Measurements from ENCODE around the gene RGS21. TPM values are rescaled to one million over a fixed set of nuclear protein-coding genes. Genes with fewer than 3 reads are reported as not detected.

RGS21 gene
- polyA plus RNA-seq, 3 donors: not detected

- Histone ChIP-seq H3K79me2 (ENCODE audit: insufficient read depth, low read length) (no peaks in the 10 kb centered on the region), H4K20me1 (ENCODE audit: insufficient read depth, low read length) (no peaks in the 10 kb centered on the region), H3K27me3 (ENCODE audit: control insufficient read depth in 2 of 2, insufficient read depth in 2 of 2, low read length in 2 of 2) (no peaks in the 10 kb centered on the region), H2AFZ (ENCODE audit: insufficient read depth, low read depth, low read length, poor library complexity, severe bottlenecking) (no peak overlapping the region), H3K4me2 (replicated peaks; ENCODE audit: extremely low read depth, low read length, poor library complexity, severe bottlenecking) (no peak overlapping the region), H3K27ac (ENCODE audit: low read depth in 1 of 2, low read length in 2 of 2) (no peak overlapping the region), H3K9ac (ENCODE audit: insufficient read depth, low read length, poor library complexity, severe bottlenecking) (no peak overlapping the region), H3K4me1 (ENCODE audit: control insufficient read depth in 1 of 2, insufficient read depth in 2 of 2, low read length in 2 of 2) (no peaks in the 10 kb centered on the region), H3K9me3 (replicated peaks in 1 of 2; ENCODE audit: control insufficient read depth in 1 of 2, insufficient read depth in 1 of 2, low read length in 2 of 2) (no peaks in the 10 kb centered on the region), H3K4me3 (replicated peaks in 1 of 3; ENCODE audit: low read depth in 2 of 3, low read length in 3 of 3) (no peak overlapping the region), H3K36me3 (replicated peaks in 1 of 2; ENCODE audit: control insufficient read depth in 1 of 2, insufficient read depth in 2 of 2, low read length in 2 of 2) (no peaks in the 10 kb centered on the region)
- H3K4me1 Mint-ChIP-seq: no peaks in the 10 kb centered on the region
- no peak for TF ChIP-seq CTCF (IDR thresholded peaks at IDR 0.05)
- H3K36me3 Mint-ChIP-seq: no peaks in the 10 kb centered on the region
- H3K4me3 Mint-ChIP-seq: no peak overlapping the region
- intact Hi-C loops (cut with micrococcal nuclease): no loop called here
- no peak overlapping the region for H3K27ac Mint-ChIP-seq
- no peak for DNase-seq
- peaks cover 0 to 5% (median 0%) of the 10 kb centered on the region in 7 donors for H3K9me3 Mint-ChIP-seq
- WGBS (ENCODE audit: insufficient coverage): no CpG with 5 or more reads among the region's 1 CpG
- H3K27me3 Mint-ChIP-seq (ENCODE audit: low read depth in 3 of 3): no peaks in the 10 kb centered on the region
These were observed 46.4 kb upstream of the RGS21 start for GRCh38 chr1:192270398-192270797.

- peaks cover 0 to 5% (median 0%) of the 10 kb centered on the region in 7 donors for H3K9me3 Mint-ChIP-seq
- H3K4me3 Mint-ChIP-seq: no peak overlapping the region
- H3K27ac Mint-ChIP-seq: no peak overlapping the region
- Histone ChIP-seq H2AFZ (ENCODE audit: insufficient read depth, low read depth, low read length, poor library complexity, severe bottlenecking) (no peak overlapping the region), H3K4me1 (ENCODE audit: control insufficient read depth in 1 of 2, insufficient read depth in 2 of 2, low read length in 2 of 2) (no peaks in the 10 kb centered on the region), H3K36me3 (replicated peaks in 1 of 2; ENCODE audit: control insufficient read depth in 1 of 2, insufficient read depth in 2 of 2, low read length in 2 of 2) (no peaks in the 10 kb centered on the region), H3K9me3 (replicated peaks in 1 of 2; ENCODE audit: control insufficient read depth in 1 of 2, insufficient read depth in 1 of 2, low read length in 2 of 2) (no peaks in the 10 kb centered on the region), H3K4me3 (replicated peaks in 1 of 3; ENCODE audit: low read depth in 2 of 3, low read length in 3 of 3) (no peak overlapping the region), H3K27me3 (ENCODE audit: control insufficient read depth in 2 of 2, insufficient read depth in 2 of 2, low read length in 2 of 2) (no peaks in the 10 kb centered on the region), H3K9ac (ENCODE audit: insufficient read depth, low read length, poor library complexity, severe bottlenecking) (no peak overlapping the region), H4K20me1 (ENCODE audit: insufficient read depth, low read length) (no peaks in the 10 kb centered on the region), H3K27ac (ENCODE audit: low read depth in 1 of 2, low read length in 2 of 2) (no peak overlapping the region), H3K79me2 (ENCODE audit: insufficient read depth, low read length) (no peaks in the 10 kb centered on the region), H3K4me2 (replicated peaks; ENCODE audit: extremely low read depth, low read length, poor library complexity, severe bottlenecking) (no peak overlapping the region)
- no peak for TF ChIP-seq CTCF (IDR thresholded peaks at IDR 0.05)
- H3K27me3 Mint-ChIP-seq (ENCODE audit: low read depth in 3 of 3): no peaks in the 10 kb centered on the region
- WGBS (ENCODE audit: insufficient coverage): no CpG with 5 or more reads among the region's 3 CpGs
- H3K36me3 Mint-ChIP-seq: no peaks in the 10 kb centered on the region
- no peaks in the 10 kb centered on the region for H3K4me1 Mint-ChIP-seq
- no peak for DNase-seq
- intact Hi-C loops (cut with micrococcal nuclease): no loop called here
These were observed 44.1 kb upstream of the RGS21 start for GRCh38 chr1:192272732-192273131.

Data from CD14-positive monocyte (primary cell).